MCF 10A (cell line): ENCODE data around the gene IRF4. TPM values are rescaled to one million over a fixed set of nuclear protein-coding genes. Genes with fewer than 3 reads are reported as not detected.

Source experiments
- BruUV-seq: library from RNA; stranded (reverse); fragments of 400-500 nt; replicated peaks from 2 replicates; lab custom pipeline; 2021; lab: Mats Ljungman, UMichigan
- CTCF ChIA-PET: fragments of 300-600 bp; sonication (Branson Sonifier 250); formaldehyde crosslinking; extraction: SDS; loops from one replicate; lab custom pipeline; 2021; ENCODE audit warnings: antibody characterized with exemption, inconsistent platforms; lab: Yijun Ruan, JAX
- POLR2A ChIA-PET: fragments of 300-600, 350-650 bp; sonication (Branson Sonifier 250); formaldehyde crosslinking; extraction: SDS; loops from one replicate; lab custom pipeline; 2020; ENCODE audit warnings: antibody characterized with exemption, inconsistent platforms; lab: Yijun Ruan, JAX
- DNase-seq: peaks from one replicate; pipeline ENCODE4 v3.0.0-alpha.2; 2018; ENCODE audit not compliant: unreplicated experiment
- H3K27ac Mint-ChIP-seq: one replicate; pipeline ENCODE4 v1.8.0; 2022; ENCODE audit warnings: mild to moderate bottlenecking, low read depth, mixed read lengths; ENCODE audit not compliant: unreplicated experiment
- H3K27me3 Mint-ChIP-seq: one replicate; pipeline ENCODE4 v1.8.0; 2022; ENCODE audit warnings: mixed read lengths; ENCODE audit not compliant: insufficient read depth, unreplicated experiment
- H3K36me3 Mint-ChIP-seq: one replicate; pipeline ENCODE4 v1.8.0; 2022; ENCODE audit warnings: mild to moderate bottlenecking, moderate library complexity, mixed read lengths; ENCODE audit not compliant: insufficient read depth, unreplicated experiment
- H3K4me1 Mint-ChIP-seq: one replicate; pipeline ENCODE4 v1.8.0; 2022; ENCODE audit warnings: mixed read lengths; ENCODE audit not compliant: insufficient read depth, unreplicated experiment
- H3K4me3 Mint-ChIP-seq: one replicate; pipeline ENCODE4 v1.8.0; 2022; ENCODE audit warnings: mild to moderate bottlenecking, moderate library complexity, mixed read lengths; ENCODE audit not compliant: unreplicated experiment
- H3K9me3 Mint-ChIP-seq: one replicate; pipeline ENCODE4 v1.8.0; 2022; ENCODE audit warnings: mixed read lengths; ENCODE audit not compliant: unreplicated experiment
- CTCF ChIP-seq: fragments of 200-600 bp; IDR thresholded peaks from one replicate; pipeline ENCODE4 v1.8.0; 2022; ENCODE audit warnings: antibody characterized with exemption, mild to moderate bottlenecking; ENCODE audit not compliant: unreplicated experiment
- intact Hi-C: fragments of 100-400 bp; cut with micrococcal nuclease; formaldehyde crosslinking; loops from 2 replicates; pipeline ENCODE4 v1.14.1; 2022
- total RNA-seq: library from RNA; stranded (reverse); gene quantifications from 2 replicates; pipeline ENCODE4 v1.2.3, GENCODE V29; 2022

IRF4 gene
- total RNA-seq, 1 experiment from 2014 or later, result not detected

GRCh38 chr6:446418-447366 is 55.1 kb downstream of the IRF4 start:
- Mint-ChIP-seq H3K4me3 (no peak overlapping the region), H3K9me3 (peaks cover 13% of the 10 kb centered on the region), H3K4me1 (no peaks in the 10 kb centered on the region), H3K27me3 (no peaks in the 10 kb centered on the region), H3K36me3 (no peaks in the 10 kb centered on the region), H3K27ac (no peak overlapping the region)
- no TSS peak for BruUV-seq
- ChIA-PET POLR2A (interaction anchor here (0.5 kb wide), 1 partner anchor 156 kb away, joined by 4 read pairs; no protein-coding TSS in a partner anchor), CTCF (interaction anchor here (0.6 kb wide), 1 partner anchor 153 kb away, joined by 3 read pairs; no protein-coding TSS in a partner anchor)
- no peak for TF ChIP-seq CTCF
- DNase-seq, result no peak
- intact Hi-C loops, result no loop called here

GRCh38 chr6:447381-448165 is 56.0 kb downstream of the IRF4 start:
- CTCF ChIA-PET, result no interaction called here
- TF ChIP-seq CTCF, result no peak
- Mint-ChIP-seq H3K9me3 (peaks cover 13% of the 10 kb centered on the region), H3K36me3 (no peaks in the 10 kb centered on the region), H3K27me3 (no peaks in the 10 kb centered on the region), H3K4me1 (no peaks in the 10 kb centered on the region), H3K4me3 (no peak overlapping the region), H3K27ac (no peak overlapping the region)
- POLR2A ChIA-PET, result interaction anchor here (0.5 kb wide), 1 partner anchor 157 kb away, joined by 4 read pairs; no protein-coding TSS in a partner anchor
- intact Hi-C loops, result no loop called here
- no peak for DNase-seq
- no TSS peak for BruUV-seq

GRCh38 chr6:448296-449056 is 56.9 kb downstream of the IRF4 start:
- no peak for DNase-seq
- H3K9me3 Mint-ChIP-seq, result peaks cover 13% of the 10 kb centered on the region
- ChIA-PET POLR2A (no interaction called here), CTCF (no interaction called here)
- H3K36me3 Mint-ChIP-seq, result no peaks in the 10 kb centered on the region
- intact Hi-C loops, result no loop called here
- no peak overlapping the region for H3K27ac Mint-ChIP-seq
- TF ChIP-seq CTCF, result no peak
- H3K4me1 Mint-ChIP-seq, result no peaks in the 10 kb centered on the region
- H3K27me3 Mint-ChIP-seq, result no peaks in the 10 kb centered on the region
- no peak overlapping the region for H3K4me3 Mint-ChIP-seq
- no TSS peak for BruUV-seq
